ENCODE data around the gene CALM3. TPM values are rescaled to one million over a fixed set of nuclear protein-coding genes. Genes with fewer than 3 reads are reported as not detected.

CALM3 gene
- total RNA-seq, 2 donors from 2014 or later, result 70.5 to 79.6 TPM

GRCh38 chr19:46637224-46637623 lies 36.1 kb downstream of the CALM3 start:
- Histone ChIP-seq H3K27me3 (peaks cover 0 to 8% of the 10 kb centered on the region in 2 donors), H3K9me3 (no peaks in the 10 kb centered on the region), H3K4me3 (no peak overlapping the region), H3K4me1 (peaks cover 35% of the 10 kb centered on the region), H3K27ac (no peak overlapping the region), H3K36me3 (replicated peaks in 1 of 2; ENCODE audit: insufficient read depth in 1 of 2, low read depth in 2 of 2) (no peaks in the 10 kb centered on the region)
- TF ChIP-seq POLR2A (IDR thresholded peaks at IDR 0.05) (no peak), CTCF (IDR thresholded peaks at IDR 0.05) (no peak)
- intact Hi-C loops (cut with DNase I), result no loop called here
- DNase-seq, result no peak
- ATAC-seq, result no peak
- 62 to 74% methylated on average over 14 of the region's 14 CpGs for WGBS, 2 donors

GRCh38 chr19:46639358-46640182 lies 38.4 kb downstream of the CALM3 start:
- TF ChIP-seq CTCF (IDR thresholded peaks at IDR 0.05) (no peak), POLR2A (IDR thresholded peaks at IDR 0.05) (no peak)
- WGBS, 2 donors, result 7 to 14% methylated on average over 14 to 44 of the region's 49 CpGs
- Histone ChIP-seq H3K9me3 (no peaks in the 10 kb centered on the region), H3K27ac (peak overlapping the region in 1 of 4 donors; percentile 2), H3K27me3 (peaks cover 0 to 8% of the 10 kb centered on the region in 2 donors), H3K4me3 (no peak overlapping the region), H3K36me3 (replicated peaks in 1 of 2; ENCODE audit: insufficient read depth in 1 of 2, low read depth in 2 of 2) (no peaks in the 10 kb centered on the region), H3K4me1 (peaks cover 22% of the 10 kb centered on the region)
- intact Hi-C loops (cut with DNase I), result no loop called here
- ATAC-seq (peak; percentile 31), DNase-seq (peak in 2 of 4 donors; percentile 22 to 44)

- Histone ChIP-seq H3K36me3 (replicated peaks in 1 of 2; ENCODE audit: insufficient read depth in 1 of 2, low read depth in 2 of 2) (no peaks in the 10 kb centered on the region), H3K4me3 (no peak overlapping the region), H3K9me3 (no peaks in the 10 kb centered on the region), H3K27me3 (peaks cover 0 to 8% of the 10 kb centered on the region in 2 donors), H3K4me1 (peaks cover 17% of the 10 kb centered on the region), H3K27ac (no peak overlapping the region)
- TF ChIP-seq POLR2A (IDR thresholded peaks at IDR 0.05) (no peak), CTCF (IDR thresholded peaks at IDR 0.05) (no peak)
- ATAC-seq (no peak), DNase-seq (no peak)
- intact Hi-C loops (cut with DNase I), result no loop called here
- WGBS, 2 donors, result 88 to 93% methylated on average over 2 of the region's 2 CpGs
Measured at GRCh38 chr19:46640656-46641055, 39.5 kb downstream of the CALM3 start.

- WGBS, 2 donors, result 50 to 53% methylated on average over 3 of the region's 3 CpGs
- no peak for ATAC-seq
- intact Hi-C loops (cut with DNase I), result no loop called here
- Histone ChIP-seq H3K4me3 (no peak overlapping the region), H3K27me3 (peaks cover 0 to 17% of the 10 kb centered on the region in 2 donors), H3K4me1 (peaks cover 5% of the 10 kb centered on the region), H3K36me3 (replicated peaks in 1 of 2; ENCODE audit: insufficient read depth in 1 of 2, low read depth in 2 of 2) (no peaks in the 10 kb centered on the region), H3K9me3 (no peaks in the 10 kb centered on the region), H3K27ac (no peak overlapping the region)
- TF ChIP-seq POLR2A (IDR thresholded peaks at IDR 0.05) (no peak), CTCF (IDR thresholded peaks at IDR 0.05) (no peak)
- DNase-seq, result no peak
Measured at GRCh38 chr19:46644720-46645119, 43.6 kb downstream of the CALM3 start.

GRCh38 chr19:46646402-46646801 lies 45.3 kb downstream of the CALM3 start:
- intact Hi-C loops (cut with DNase I), result no loop called here
- DNase-seq, result no peak
- peaks cover 0 to 9% of the 10 kb centered on the region in 2 donors for H3K27me3 ChIP-seq

More at GRCh38 chr19:46646402-46646801, 45.3 kb downstream of the CALM3 start:
- Histone ChIP-seq H3K9me3 (no peaks in the 10 kb centered on the region), H3K36me3 (replicated peaks in 1 of 2; ENCODE audit: insufficient read depth in 1 of 2, low read depth in 2 of 2) (no peaks in the 10 kb centered on the region), H3K27ac (no peak overlapping the region), H3K4me3 (no peak overlapping the region), H3K4me1 (peaks cover 5% of the 10 kb centered on the region)
- TF ChIP-seq POLR2A (IDR thresholded peaks at IDR 0.05), result no peak
- TF ChIP-seq CTCF (IDR thresholded peaks at IDR 0.05), result no peak
- WGBS, 2 donors, result 65 to 72% methylated on average over 3 of the region's 3 CpGs
- ATAC-seq, result no peak
